HG03575 (cell line): ENCODE data around the gene RPRD1B.

Source experiments
- ATAC-seq: cut with Tn5 transposase; IDR thresholded peaks from one replicate; pipeline ENCODE4 v1.9.1; 2021; ENCODE audit not compliant: unreplicated experiment, insufficient number of reproducible peaks, low FRiP score; ENCODE audit errors: extremely low read depth

Gene RPRD1B

GRCh38 chr20:38112261-38112929 lies 78.8 kb downstream of the RPRD1B start:
- ATAC-seq = no peak

- no peak for ATAC-seq
Observed at GRCh38 chr20:38112930-38113294, 79.4 kb downstream of the RPRD1B start.

- ATAC-seq = no peak
Observed at GRCh38 chr20:38113401-38114325, 80.1 kb downstream of the RPRD1B start.

DNA sequence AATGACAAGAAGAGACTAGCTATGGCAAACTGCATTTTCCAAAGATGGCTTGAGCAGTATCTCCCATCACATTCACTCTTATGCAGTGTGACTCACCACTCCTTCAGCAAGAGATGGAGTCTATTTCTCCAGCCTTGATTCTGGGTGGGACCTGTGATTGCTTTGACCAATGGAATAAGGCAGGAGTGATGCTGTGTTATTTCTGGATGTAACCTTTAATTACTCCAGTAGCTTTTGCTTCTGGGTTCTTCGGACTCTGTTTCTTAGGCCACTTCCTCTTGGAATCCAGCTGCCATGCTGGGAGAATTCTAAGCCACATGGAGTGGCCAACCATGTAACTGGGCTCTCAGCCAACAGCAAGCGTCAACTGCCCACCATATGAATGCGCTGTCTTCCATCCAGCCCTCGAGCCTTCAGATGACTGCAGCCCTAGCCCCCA lies 80.8 kb downstream of the RPRD1B start:
- no peak for ATAC-seq

GRCh38 chr20:38115205-38115604 lies 81.7 kb downstream of the RPRD1B start:
- ATAC-seq = no peak

GRCh38 chr20:38115896-38116295 lies 82.3 kb downstream of the RPRD1B start:
- ATAC-seq = no peak

- ATAC-seq = no peak
Observed at GRCh38 chr20:38116409-38117165, 83.0 kb downstream of the RPRD1B start.

- ATAC-seq = no peak
Observed at GRCh38 chr20:38117205-38117604, 83.7 kb downstream of the RPRD1B start.

DNA sequence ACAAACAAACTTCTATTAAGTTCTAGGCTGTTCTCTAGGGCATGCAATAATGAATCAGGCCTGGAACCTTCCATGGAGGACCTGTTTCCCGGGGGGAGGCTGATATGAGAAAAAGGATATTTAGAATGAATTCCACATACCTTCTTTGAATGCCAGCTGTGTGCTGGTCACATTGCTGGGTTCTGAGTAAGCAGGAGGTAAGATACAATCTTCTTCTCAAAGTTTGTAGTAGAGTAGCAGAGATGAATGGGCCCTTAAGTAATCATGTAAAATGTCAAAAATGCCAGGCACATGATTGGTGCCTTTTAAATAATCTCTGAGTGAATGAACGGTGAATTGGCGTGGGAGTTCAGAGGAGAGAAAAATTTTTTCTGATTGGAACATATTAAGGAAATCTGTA lies 84.1 kb downstream of the RPRD1B start:
- no peak for ATAC-seq

DNA sequence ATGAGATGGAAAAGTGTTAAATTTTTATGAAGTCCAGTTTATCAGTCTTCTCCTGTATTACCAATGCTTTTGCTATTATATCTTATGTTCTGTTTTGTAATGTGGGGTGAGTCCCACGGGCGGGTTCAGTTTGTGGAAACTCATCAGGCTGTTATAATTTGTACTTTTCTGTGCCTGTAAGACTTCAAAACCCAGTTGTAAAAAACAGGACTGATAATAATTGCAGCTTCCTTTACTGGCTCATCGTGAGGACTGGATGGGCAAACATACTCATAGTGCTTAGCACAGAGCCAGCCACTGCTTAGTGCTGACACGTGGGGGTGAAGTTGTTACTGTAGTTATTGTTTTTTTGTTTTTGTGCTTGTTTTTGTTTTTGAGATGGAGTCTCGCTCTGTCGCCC lies 85.9 kb downstream of the RPRD1B start:
- no peak for ATAC-seq

DNA sequence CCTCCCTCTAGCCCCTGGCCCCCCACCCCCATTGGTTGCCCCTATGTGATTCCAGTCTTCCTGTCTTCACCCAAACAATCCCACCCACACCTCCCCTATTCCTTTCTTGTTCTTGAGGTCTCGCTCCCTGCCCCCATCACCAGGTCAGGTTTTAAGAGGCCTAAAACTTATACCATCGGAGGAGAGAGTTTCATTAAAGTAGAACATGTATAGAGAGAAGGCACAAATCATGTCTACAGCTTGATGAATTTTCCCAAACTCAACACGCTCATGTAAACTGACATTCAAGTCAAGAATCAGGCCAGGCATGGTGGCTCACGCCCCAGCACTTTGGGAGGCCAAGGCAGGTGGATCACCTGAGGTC lies 87.1 kb downstream of the RPRD1B start:
- ATAC-seq = no peak

GRCh38 chr20:38121741-38122140 lies 88.2 kb downstream of the RPRD1B start:
- no peak for ATAC-seq

GRCh38 chr20:38123021-38123587 lies 89.6 kb downstream of the RPRD1B start:
- no peak for ATAC-seq

DNA sequence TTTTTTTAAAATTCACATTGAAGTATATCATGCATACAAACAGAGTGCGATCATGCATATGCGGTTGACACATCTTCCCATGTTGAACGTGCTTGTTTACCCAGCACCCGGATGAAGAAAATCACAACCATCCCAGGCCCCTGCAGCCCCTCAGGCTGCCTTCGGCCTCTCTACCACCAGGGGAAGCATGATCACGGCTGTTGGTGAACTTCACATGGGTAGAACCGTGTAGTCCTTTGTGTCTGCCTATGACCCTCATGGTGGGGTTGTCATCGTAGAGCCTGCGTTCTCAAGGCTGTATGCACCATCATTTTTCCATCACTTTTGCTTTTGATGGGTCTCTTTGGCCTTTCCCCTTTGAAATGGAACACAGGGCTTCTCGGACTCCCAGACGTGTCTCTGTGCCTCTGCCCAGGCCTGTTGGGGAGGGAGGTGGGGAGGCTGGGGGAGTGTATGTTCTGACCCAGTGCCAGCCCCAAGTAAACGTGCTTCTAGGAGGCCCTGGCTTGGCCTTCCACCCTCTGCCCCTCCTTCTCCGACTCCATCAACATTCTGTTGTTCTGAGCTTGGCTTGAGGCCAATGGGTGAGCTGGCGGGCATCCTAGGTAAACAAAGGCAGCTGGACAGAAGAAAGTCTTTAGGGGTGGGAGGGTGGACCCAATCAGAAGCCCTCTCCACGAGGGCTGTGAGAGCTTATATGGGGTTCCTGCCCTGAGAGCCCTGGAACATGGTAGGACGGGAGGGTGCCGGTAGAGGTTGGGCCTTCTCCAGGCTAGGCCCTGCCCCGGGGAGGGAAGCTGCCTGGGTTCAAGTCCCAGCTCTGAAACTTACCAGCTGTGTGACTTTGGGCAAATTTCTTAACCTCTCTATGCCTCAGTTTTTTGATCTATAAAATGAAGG lies 91.9 kb downstream of the RPRD1B start:
- ATAC-seq = no peak

DNA sequence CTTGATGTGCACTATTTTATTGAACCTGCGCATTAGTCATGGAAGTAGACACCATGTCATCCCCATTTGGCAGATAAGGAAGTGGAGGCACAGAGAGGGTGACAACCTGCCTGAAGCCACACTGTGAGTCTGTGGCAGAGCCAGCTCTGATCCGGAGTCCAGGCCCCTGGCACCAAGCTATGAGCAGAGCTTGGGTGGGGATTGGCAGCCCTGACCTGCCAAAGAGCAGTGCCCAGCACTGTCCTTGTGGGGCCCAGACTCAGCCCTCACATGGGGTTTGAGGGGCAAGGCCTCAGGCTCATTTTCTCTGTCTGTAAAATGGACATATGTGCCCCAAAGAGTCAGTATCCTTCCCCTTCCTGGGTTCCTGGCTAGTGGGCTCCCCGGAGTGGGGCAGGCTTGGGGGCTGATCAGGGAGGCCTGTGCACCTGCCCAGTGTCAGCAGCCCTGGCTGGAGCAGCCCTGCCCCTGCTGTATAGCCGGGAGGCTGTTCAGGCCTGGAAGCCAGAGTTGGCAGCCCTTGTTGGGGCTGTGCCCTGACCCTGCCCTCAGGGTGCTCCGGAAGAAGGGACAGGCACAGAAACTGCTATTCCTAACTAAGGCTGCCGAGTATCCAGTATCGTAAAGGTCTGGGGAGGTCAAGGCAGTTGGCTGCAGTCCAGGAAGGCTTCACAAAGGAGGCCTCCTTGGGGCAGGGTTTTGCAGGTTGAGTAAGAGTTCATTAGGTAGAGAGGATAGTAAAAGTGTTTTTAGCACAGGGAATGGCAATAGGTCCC lies 92.8 kb downstream of the RPRD1B start:
- ATAC-seq = no peak

DNA sequence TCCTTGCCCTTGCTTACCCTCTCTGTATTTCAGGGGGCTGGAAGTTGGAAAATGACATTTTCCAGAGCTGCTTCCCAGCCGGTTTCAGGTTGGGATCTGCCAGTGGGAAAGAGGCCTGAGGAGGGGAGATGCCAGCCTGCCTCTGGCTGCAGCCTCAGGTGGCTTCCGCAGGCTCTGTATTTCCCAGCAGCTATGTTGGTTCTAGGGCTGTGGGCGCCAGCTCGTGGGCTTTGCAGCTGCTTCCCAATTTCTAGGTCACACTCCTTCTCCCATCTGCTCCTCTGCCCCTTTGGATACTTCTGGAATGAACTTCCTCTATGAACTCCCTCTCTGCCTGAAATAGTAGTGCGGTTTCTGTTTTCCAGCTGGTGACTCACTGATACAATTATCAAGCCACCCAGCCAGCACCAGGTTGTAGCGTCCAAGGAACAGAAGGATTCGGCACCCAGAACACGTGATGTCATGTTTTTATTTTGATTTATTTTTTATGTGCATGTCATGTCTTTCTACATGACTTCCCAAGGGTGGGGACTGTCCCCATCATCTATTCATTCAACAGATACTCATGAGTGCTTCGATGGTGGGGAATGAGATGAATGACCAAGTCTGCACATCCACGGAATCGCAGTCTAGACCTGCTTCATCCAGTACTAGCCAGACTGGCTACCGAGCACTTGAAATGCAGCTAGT lies 93.5 kb downstream of the RPRD1B start:
- ATAC-seq = no peak

- no peak for ATAC-seq
Observed at GRCh38 chr20:38127920-38128528, 94.5 kb downstream of the RPRD1B start.
